K562 (cell line): Measurements from ENCODE around the gene MIDN.

ENCODE experiments used
- ATF3 ChIP-seq, 2 experiments: fragments of 450-650 bp in 1 of 2; sonication (generic) in 1 of 2; formaldehyde crosslinking in 1 of 2; IDR thresholded peaks in 1 of 2; conservative IDR thresholded peaks in 1 of 2; 2 replicates each; pipeline versions ENCODE4 v1.6.1 to v1.8.1; 2016 to 2023; ENCODE audit warnings: mild to moderate bottlenecking in 2 of 2, moderate library complexity in 2 of 2, inconsistent platforms in 1 of 2, missing genetic modification reagents in 1 of 2
- CTCF ChIP-seq, 3 experiments: IDR thresholded peaks in 2 of 3; conservative IDR thresholded peaks in 1 of 3; 2 replicates each; pipeline ENCODE4 v1.5.1; 2011 to 2012; ENCODE audit warnings: low read length in 3 of 3, mild to moderate bottlenecking in 3 of 3, control low read depth in 2 of 3, improper control_type of control experiment in 1 of 3, inconsistent platforms in 1 of 3, low read depth in 1 of 3, mixed read lengths in 1 of 3, moderate library complexity in 1 of 3; ENCODE audit not compliant: insufficient read depth in 2 of 3
- SETDB1 ChIP-seq: IDR thresholded peaks from one replicate; pipeline ENCODE4 v1.6.1; 2012; ENCODE audit warnings: low read length, control low read depth, inconsistent platforms
- TF ChIP-seq, protein P1 (sequence below): fragments of 450-650 bp; formaldehyde crosslinking; IDR thresholded peaks from 2 replicates; pipeline ENCODE4 v1.4.0; 2022; ENCODE audit warnings: missing genetic modification characterization
- TF ChIP-seq, protein P2 (sequence below): fragments of 450-650 bp; IDR thresholded peaks from 2 replicates; pipeline ENCODE4 v1.6.1; 2016

GRCh38 chr19:1277061-1277460 is 28.7 kb downstream of the MIDN start:
- TF ChIP-seq, protein P1, sequence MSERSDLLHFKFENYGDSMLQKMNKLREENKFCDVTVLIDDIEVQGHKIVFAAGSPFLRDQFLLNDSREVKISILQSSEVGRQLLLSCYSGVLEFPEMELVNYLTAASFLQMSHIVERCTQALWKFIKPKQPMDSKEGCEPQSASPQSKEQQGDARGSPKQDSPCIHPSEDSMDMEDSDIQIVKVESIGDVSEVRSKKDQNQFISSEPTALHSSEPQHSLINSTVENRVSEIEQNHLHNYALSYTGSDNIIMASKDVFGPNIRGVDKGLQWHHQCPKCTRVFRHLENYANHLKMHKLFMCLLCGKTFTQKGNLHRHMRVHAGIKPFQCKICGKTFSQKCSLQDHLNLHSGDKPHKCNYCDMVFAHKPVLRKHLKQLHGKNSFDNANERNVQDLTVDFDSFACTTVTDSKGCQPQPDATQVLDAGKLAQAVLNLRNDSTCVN (CRISPR knock-in tag): no peak
- no peak for TF ChIP-seq ATF3 (IDR thresholded peaks at IDR 0.05)
- TF ChIP-seq ATF3 (CRISPR knock-in tag; conservative IDR thresholded peaks at IDR 0.05): no peak
- TF ChIP-seq, protein P2, sequence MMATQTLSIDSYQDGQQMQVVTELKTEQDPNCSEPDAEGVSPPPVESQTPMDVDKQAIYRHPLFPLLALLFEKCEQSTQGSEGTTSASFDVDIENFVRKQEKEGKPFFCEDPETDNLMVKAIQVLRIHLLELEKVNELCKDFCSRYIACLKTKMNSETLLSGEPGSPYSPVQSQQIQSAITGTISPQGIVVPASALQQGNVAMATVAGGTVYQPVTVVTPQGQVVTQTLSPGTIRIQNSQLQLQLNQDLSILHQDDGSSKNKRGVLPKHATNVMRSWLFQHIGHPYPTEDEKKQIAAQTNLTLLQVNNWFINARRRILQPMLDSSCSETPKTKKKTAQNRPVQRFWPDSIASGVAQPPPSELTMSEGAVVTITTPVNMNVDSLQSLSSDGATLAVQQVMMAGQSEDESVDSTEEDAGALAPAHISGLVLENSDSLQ: no peak
- no peak for TF ChIP-seq CTCF (IDR thresholded peaks at IDR 0.05 in 2 of 3, conservative IDR thresholded peaks at IDR 0.05 in 1 of 3; ENCODE audit: insufficient read depth in 2 of 3, low read depth in 1 of 3, low read length in 3 of 3)
- no peak for TF ChIP-seq SETDB1
